Keratinocyte (primary cell): ENCODE measurements around the gene ULK4. TPM values are rescaled to one million over a fixed set of nuclear protein-coding genes. Genes with fewer than 3 reads are reported as not detected.
"Not testable (repeated sequence)": the region's sequence is repeated elsewhere in the genome, so short reads cannot be mapped to it uniquely, and the experiment has no call there.

Experiments used
- DNase-seq: peaks from one replicate; pipeline ENCODE4 v3.0.0-alpha.2; 2011; ENCODE audit warnings: low read depth, missing footprints, low spot score
- FAIRE-seq: peaks from 2 replicates; lab custom pipeline; 2011; peaks lifted over from hg19 to GRCh38; lab: Jason Lieb, UNC
- H2AFZ ChIP-seq: 2 replicates; pipeline ENCODE4 v1.6.0; 2012; ENCODE audit warnings: low read length, control low read depth, inconsistent platforms; ENCODE audit not compliant: control insufficient read depth
- H3K27ac ChIP-seq: 2 replicates; pipeline ENCODE4 v1.5.1; 2011; ENCODE audit warnings: low read length; ENCODE audit not compliant: control insufficient read depth, insufficient read depth
- H3K27me3 ChIP-seq: 3 replicates; pipeline ENCODE4 v1.6.0; 2011; ENCODE audit warnings: low read length; ENCODE audit not compliant: control insufficient read depth, insufficient read depth; ENCODE audit errors: extremely low read depth
- H3K36me3 ChIP-seq, 2 experiments: 2 replicates in 1 of 2; 3 replicates in 1 of 2; pipeline ENCODE4 v1.5.1; 2011; ENCODE audit warnings: low read length in 2 of 2, mild to moderate bottlenecking in 1 of 2; ENCODE audit not compliant: control insufficient read depth in 2 of 2, insufficient read depth in 2 of 2; ENCODE audit errors: extremely low read depth in 1 of 2
- H3K4me1 ChIP-seq: 3 replicates; pipeline ENCODE4 v1.5.1; 2011; ENCODE audit warnings: low read length; ENCODE audit not compliant: control insufficient read depth, insufficient read depth; ENCODE audit errors: extremely low read depth
- H3K4me2 ChIP-seq: 3 replicates; pipeline ENCODE4 v1.6.0; 2011; ENCODE audit warnings: low read depth, low read length; ENCODE audit not compliant: control insufficient read depth, insufficient read depth; ENCODE audit errors: extremely low read depth
- H3K4me3 ChIP-seq, 3 experiments: fragments of 200-600 bp in 1 of 3; sonication (generic) in 1 of 3; 2 replicates in 2 of 3; 3 replicates in 1 of 3; pipeline ENCODE4 v1.5.1; 2011 to 2016; ENCODE audit warnings: low read length in 3 of 3, mild to moderate bottlenecking in 3 of 3, control low read depth in 2 of 3, inconsistent platforms in 1 of 3, low read depth in 1 of 3, mixed read lengths in 1 of 3, mixed run types in 1 of 3, moderate library complexity in 1 of 3; ENCODE audit not compliant: control insufficient read depth in 2 of 3, insufficient read depth in 2 of 3; ENCODE audit errors: extremely low read depth in 1 of 3
- H3K79me2 ChIP-seq: 2 replicates; pipeline ENCODE4 v1.6.0; 2012; ENCODE audit warnings: low read length; ENCODE audit not compliant: control insufficient read depth, insufficient read depth
- H3K9ac ChIP-seq: 3 replicates; pipeline ENCODE4 v1.6.0; 2011; ENCODE audit warnings: low read length; ENCODE audit not compliant: control insufficient read depth, insufficient read depth; ENCODE audit errors: extremely low read depth
- H3K9me1 ChIP-seq: 3 replicates; pipeline ENCODE4 v1.6.0; 2011; ENCODE audit warnings: low read length; ENCODE audit not compliant: control insufficient read depth, insufficient read depth; ENCODE audit errors: extremely low read depth
- H3K9me3 ChIP-seq: 2 replicates; pipeline ENCODE4 v1.5.1; 2012; ENCODE audit warnings: low read depth, low read length; ENCODE audit not compliant: control insufficient read depth
- H4K20me1 ChIP-seq: 3 replicates; pipeline ENCODE4 v1.6.0; 2011; ENCODE audit warnings: low read length; ENCODE audit not compliant: control insufficient read depth, insufficient read depth; ENCODE audit errors: extremely low read depth
- EZH2 ChIP-seq: IDR thresholded peaks from one replicate; pipeline ENCODE4 v1.6.1; 2012; ENCODE audit warnings: inconsistent platforms, mild to moderate bottlenecking, low read length, moderate library complexity
- dilution Hi-C: fragments of 300-500 bp; cut with MboI; formaldehyde crosslinking; loops from one replicate; pipeline ENCODE4 v1.7.0; 2020; ENCODE audit warnings: low sequenced_read_pairs; ENCODE audit not compliant: extremely low pct_ligation_motif_present
- polyA plus RNA-seq, 5 experiments: library from polyadenylated mRNA; depleted of rRNA in 3 of 5; stranded (reverse) in 3 of 5; stranded (forward) in 1 of 5; unstranded in 1 of 5; fragments of >200 nt; gene quantifications; 1 replicate in 1 of 5; 2 replicates in 3 of 5; 3 replicates in 1 of 5; pipeline versions ENCODE4 v1.2.1 to v1.2.3, GENCODE V29; 2011 to 2012; ENCODE audit warnings: missing spikeins in 2 of 5, low read depth in 1 of 5, low replicate concordance in 1 of 5
- TF ChIP-seq, protein P1 (sequence below), 3 experiments: IDR thresholded peaks in 1 of 3; conservative IDR thresholded peaks in 1 of 3; optimal IDR thresholded peaks in 1 of 3; 2 replicates in 2 of 3; 3 replicates in 1 of 3; pipeline versions ENCODE3 to v1.5.1; 2011; ENCODE audit warnings: low read length in 3 of 3, mild to moderate bottlenecking in 3 of 3, moderate library complexity in 2 of 3, control low read depth in 1 of 3, inconsistent platforms in 1 of 3; ENCODE audit not compliant: insufficient read depth in 2 of 3; ENCODE audit errors: extremely low read depth in 1 of 3

ULK4 gene
- polyA plus RNA-seq, 1 donor (not counting 4 experiments of a cell fraction or from before 2014, with no cell fraction given) = 6.1 TPM

DNA sequence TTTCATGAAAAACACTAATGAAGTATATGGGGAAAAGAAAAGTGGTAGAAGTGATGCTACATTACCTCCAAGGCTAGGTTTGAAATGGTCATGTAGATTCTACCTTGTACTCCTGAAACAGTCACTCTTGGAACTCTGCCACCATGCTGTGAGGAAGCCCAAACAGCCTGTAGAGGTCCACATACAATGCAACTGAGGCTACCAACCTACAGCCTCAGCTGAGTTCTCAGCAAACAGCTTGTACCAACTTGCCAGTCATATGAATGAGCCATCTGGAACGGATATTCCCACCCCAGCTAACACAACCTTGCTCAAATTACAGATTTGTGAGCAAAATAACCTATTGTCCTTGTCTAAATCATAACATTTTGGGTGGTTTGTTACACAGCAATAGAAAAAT, 193.5 kb downstream of the ULK4 start:
- Histone ChIP-seq H3K4me1 (peaks cover 4% of the 10 kb centered on the region), H2AFZ (no peak overlapping the region), H3K36me3 (no peaks in the 10 kb centered on the region), H3K4me2 (peak overlapping the region; percentile 10), H3K9me3 (no peaks in the 10 kb centered on the region), H3K79me2 (no peaks in the 10 kb centered on the region), H4K20me1 (no peaks in the 10 kb centered on the region), H3K27me3 (no peaks in the 10 kb centered on the region), H3K9me1 (no peaks in the 10 kb centered on the region), H3K4me3 (no peak overlapping the region), H3K9ac (no peak overlapping the region), H3K27ac (no peak overlapping the region)
- FAIRE-seq (peak; percentile 90), DNase-seq (peak; percentile 13)
- TF ChIP-seq EZH2 = no peak
- TF ChIP-seq, protein P1, sequence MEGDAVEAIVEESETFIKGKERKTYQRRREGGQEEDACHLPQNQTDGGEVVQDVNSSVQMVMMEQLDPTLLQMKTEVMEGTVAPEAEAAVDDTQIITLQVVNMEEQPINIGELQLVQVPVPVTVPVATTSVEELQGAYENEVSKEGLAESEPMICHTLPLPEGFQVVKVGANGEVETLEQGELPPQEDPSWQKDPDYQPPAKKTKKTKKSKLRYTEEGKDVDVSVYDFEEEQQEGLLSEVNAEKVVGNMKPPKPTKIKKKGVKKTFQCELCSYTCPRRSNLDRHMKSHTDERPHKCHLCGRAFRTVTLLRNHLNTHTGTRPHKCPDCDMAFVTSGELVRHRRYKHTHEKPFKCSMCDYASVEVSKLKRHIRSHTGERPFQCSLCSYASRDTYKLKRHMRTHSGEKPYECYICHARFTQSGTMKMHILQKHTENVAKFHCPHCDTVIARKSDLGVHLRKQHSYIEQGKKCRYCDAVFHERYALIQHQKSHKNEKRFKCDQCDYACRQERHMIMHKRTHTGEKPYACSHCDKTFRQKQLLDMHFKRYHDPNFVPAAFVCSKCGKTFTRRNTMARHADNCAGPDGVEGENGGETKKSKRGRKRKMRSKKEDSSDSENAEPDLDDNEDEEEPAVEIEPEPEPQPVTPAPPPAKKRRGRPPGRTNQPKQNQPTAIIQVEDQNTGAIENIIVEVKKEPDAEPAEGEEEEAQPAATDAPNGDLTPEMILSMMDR (optimal IDR thresholded peaks at IDR 0.05 in 1 of 3, IDR thresholded peaks at IDR 0.05 in 1 of 3, conservative IDR thresholded peaks at IDR 0.05 in 1 of 3; ENCODE audit: extremely low read depth in 1 of 3, insufficient read depth in 2 of 3, low read length in 3 of 3) = peak in 1 of 3 experiments; percentile 17
- dilution Hi-C loops = no loop called here

DNA sequence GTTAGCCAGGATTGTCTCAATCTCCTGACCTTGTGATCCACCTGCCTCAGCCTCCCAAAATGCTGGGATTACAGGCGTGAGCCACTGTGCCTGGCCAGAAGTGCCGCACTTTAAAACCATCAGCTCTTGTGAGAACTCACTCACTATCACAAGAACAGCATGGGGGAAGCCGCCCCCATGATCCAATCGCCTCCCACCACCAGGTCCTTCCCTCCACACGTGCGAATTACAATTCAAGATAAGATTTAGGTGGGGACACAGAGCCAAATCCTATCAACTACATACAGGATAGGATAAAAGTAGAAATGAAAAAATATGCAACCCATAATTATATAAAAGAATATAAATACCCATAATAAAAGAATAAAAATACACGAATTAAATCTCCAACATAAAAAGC, 199.0 kb downstream of the ULK4 start:
- H3K79me2 ChIP-seq, dilution Hi-C loops, H3K4me2 ChIP-seq, H3K27me3 ChIP-seq, H2AFZ ChIP-seq, H3K9me1 ChIP-seq, H3K9ac ChIP-seq, H3K4me3 ChIP-seq, H3K4me1 ChIP-seq, FAIRE-seq, H4K20me1 ChIP-seq, H3K27ac ChIP-seq, H3K36me3 ChIP-seq, H3K9me3 ChIP-seq, DNase-seq: not testable (repeated sequence)

DNA sequence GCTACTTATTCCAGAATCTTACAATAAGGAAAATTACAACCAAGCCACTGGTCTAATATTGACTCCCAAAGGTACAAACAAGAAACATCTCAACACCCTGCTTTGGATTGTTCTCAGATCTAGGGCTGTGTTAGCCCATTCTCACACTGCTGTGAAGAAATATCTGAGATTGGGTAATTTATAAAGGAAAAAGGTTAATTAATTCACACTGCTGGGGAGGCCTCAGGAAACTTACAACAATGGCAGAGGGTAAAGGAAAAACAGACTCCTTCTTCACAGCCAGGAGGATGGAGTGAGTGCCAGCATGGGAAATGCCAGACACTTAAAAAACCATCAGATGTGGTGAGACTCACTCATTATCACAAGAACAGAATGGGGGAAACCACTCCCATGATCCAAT, 208.3 kb downstream of the ULK4 start:
- dilution Hi-C loops = no loop called here
- no peaks in the 10 kb centered on the region for H3K79me2 ChIP-seq

More for the DNA sequence above, 208.3 kb downstream of the ULK4 start:
- Histone ChIP-seq H3K4me2 (no peak overlapping the region), H3K9ac (no peak overlapping the region), H3K4me1 (no peaks in the 10 kb centered on the region), H4K20me1 (no peaks in the 10 kb centered on the region), H3K4me3 (no peak overlapping the region), H2AFZ (no peak overlapping the region), H3K9me3 (no peaks in the 10 kb centered on the region), H3K27ac (no peak overlapping the region), H3K9me1 (no peaks in the 10 kb centered on the region), H3K27me3 (no peaks in the 10 kb centered on the region), H3K36me3 (no peaks in the 10 kb centered on the region)
- FAIRE-seq (no peak), DNase-seq (no peak)
- TF ChIP-seq, protein P1 (optimal IDR thresholded peaks at IDR 0.05 in 1 of 3, IDR thresholded peaks at IDR 0.05 in 1 of 3, conservative IDR thresholded peaks at IDR 0.05 in 1 of 3; ENCODE audit: extremely low read depth in 1 of 3, insufficient read depth in 2 of 3, low read length in 3 of 3) = no peak
- no peak for TF ChIP-seq EZH2
